Measurements from ENCODE around the gene BTRC. TPM values are rescaled to one million over a fixed set of nuclear protein-coding genes. Genes with fewer than 3 reads are reported as not detected.
"Not testable (repeated sequence)": the region's sequence is repeated elsewhere in the genome, so short reads cannot be mapped to it uniquely, and the experiment has no call there.

BTRC gene
- total RNA-seq, 6 experiments from 2014 or later: 22.3 to 27.9 (median 24.5) TPM

DNA sequence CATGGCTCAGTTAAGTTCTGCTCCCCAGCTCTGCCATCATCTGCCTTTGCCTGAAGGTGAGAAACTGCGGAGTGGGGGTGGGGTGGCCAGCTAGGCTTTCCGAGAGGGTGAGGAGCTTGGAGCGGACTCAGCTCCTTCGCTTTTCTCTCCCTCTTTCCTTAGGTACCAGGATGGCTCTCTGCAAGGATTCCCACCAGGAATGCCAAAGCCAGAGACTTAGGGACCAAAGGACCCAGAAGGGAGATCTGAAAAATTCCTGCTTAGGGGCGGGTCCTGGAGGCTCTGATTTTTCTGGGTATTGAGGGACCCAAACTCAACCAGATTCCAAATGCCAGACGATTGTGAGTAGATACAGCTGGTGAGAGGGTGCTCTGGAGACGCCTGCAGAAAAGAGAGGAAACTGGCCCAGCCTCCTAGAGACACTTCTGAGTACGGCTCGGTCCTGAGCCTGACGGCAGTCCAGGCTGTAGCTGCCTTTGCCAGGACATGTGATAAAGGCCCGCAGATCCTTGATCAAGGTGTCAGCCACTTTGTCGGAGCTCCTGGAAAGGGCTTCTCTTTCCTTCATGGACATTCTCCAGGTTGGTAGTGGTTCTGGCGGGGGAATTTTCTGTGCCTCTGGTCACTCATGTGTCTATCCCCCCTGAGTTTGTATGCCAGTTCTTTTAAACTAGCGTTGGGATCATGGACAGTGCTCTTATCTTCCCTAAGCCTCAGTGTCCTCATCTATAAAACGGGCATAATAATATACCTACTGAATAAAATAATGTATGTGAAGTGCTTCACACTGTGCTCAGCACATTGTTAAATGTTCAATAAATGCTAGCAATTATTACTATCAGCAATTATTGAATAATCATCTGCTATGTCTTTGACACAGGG, 42.5 kb upstream of the BTRC start:
- no peak for DNase-seq
- Mint-ChIP-seq H3K36me3 (ENCODE audit: low read depth) (no peaks in the 10 kb centered on the region), H3K4me3 (no peak overlapping the region; the same call in 1 of the 2 replicates), H3K27ac (no peak overlapping the region), H3K27me3 (ENCODE audit: insufficient read depth) (peaks cover 55% of the 10 kb centered on the region), H3K4me1 (ENCODE audit: low read depth) (no peaks in the 10 kb centered on the region; the same call in 1 of the 2 replicates), H3K9me3 (no peaks in the 10 kb centered on the region)
- TF ChIP-seq, protein P1, sequence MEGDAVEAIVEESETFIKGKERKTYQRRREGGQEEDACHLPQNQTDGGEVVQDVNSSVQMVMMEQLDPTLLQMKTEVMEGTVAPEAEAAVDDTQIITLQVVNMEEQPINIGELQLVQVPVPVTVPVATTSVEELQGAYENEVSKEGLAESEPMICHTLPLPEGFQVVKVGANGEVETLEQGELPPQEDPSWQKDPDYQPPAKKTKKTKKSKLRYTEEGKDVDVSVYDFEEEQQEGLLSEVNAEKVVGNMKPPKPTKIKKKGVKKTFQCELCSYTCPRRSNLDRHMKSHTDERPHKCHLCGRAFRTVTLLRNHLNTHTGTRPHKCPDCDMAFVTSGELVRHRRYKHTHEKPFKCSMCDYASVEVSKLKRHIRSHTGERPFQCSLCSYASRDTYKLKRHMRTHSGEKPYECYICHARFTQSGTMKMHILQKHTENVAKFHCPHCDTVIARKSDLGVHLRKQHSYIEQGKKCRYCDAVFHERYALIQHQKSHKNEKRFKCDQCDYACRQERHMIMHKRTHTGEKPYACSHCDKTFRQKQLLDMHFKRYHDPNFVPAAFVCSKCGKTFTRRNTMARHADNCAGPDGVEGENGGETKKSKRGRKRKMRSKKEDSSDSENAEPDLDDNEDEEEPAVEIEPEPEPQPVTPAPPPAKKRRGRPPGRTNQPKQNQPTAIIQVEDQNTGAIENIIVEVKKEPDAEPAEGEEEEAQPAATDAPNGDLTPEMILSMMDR (IDR thresholded peaks at IDR 0.05): no peak

DNA sequence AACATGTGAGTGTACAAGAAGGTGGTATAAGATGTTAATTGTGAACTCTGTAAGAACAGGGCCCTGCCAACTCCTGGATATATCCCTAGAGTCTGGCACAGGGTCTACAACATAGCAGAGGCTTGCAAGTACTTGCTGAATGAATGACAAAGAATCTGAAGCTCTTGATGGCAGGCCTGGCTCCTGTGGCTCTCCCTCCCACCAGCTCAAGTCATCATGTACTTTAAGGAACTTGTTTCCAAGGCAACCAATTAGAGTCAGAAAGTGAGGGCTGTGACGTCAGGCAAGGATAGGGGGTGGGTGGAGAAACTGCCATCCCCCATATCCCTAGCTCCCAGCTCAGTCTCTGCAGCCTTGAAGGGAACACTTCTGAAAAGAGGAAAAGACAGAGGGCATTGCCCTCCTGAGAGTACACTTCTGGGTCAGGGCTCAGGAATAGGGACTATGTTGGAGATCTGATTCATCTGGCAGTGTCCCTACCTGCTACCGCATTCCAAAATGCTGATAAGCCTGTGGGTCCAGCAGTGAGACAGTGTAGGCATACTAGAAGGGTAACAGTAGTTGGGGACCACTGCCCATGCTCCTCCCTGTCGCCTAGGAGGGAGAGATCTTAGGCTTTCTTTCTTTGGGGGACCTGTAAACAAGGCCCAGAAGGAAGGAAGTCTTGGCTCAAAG, 34.6 kb upstream of the BTRC start:
- Mint-ChIP-seq H3K4me1 (ENCODE audit: low read depth) (peaks cover 6% of the 10 kb centered on the region; the same call in 1 of the 2 replicates), H3K4me3 (no peak overlapping the region), H3K36me3 (ENCODE audit: low read depth) (no peaks in the 10 kb centered on the region), H3K9me3 (no peaks in the 10 kb centered on the region), H3K27me3 (ENCODE audit: insufficient read depth) (peaks cover 64% of the 10 kb centered on the region), H3K27ac (no peak overlapping the region)
- peak; percentile 10 for DNase-seq
- TF ChIP-seq, protein P1 (IDR thresholded peaks at IDR 0.05): no peak

DNA sequence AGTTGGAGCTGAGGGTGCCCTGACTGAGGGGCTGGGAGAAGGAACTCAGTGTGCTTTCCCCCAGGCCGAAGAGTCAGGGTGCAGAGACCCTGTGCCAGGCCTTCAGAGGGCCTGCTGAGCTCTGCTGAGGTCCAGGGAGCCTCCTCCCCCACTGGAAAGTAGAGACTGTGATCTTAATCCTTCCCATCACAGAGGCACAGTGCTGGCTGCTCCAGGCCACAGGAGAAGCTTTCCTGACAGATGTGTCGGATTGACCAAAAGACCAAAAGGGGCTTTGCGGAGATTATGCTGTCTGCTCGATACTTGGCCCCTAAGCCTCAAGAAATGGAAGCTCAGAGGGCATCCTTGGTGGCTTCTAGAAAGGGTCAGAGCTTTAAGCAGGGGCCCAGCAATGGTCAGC, 32.9 kb upstream of the BTRC start:
- Mint-ChIP-seq H3K36me3 (ENCODE audit: low read depth) (no peaks in the 10 kb centered on the region), H3K4me3 (no peak overlapping the region), H3K4me1 (ENCODE audit: low read depth) (peaks cover 6% of the 10 kb centered on the region; the same call in 1 of the 2 replicates), H3K27ac (no peak overlapping the region), H3K9me3 (no peaks in the 10 kb centered on the region), H3K27me3 (ENCODE audit: insufficient read depth) (peaks cover 57% of the 10 kb centered on the region)
- TF ChIP-seq, protein P1 (IDR thresholded peaks at IDR 0.05): no peak
- DNase-seq: no peak

DNA sequence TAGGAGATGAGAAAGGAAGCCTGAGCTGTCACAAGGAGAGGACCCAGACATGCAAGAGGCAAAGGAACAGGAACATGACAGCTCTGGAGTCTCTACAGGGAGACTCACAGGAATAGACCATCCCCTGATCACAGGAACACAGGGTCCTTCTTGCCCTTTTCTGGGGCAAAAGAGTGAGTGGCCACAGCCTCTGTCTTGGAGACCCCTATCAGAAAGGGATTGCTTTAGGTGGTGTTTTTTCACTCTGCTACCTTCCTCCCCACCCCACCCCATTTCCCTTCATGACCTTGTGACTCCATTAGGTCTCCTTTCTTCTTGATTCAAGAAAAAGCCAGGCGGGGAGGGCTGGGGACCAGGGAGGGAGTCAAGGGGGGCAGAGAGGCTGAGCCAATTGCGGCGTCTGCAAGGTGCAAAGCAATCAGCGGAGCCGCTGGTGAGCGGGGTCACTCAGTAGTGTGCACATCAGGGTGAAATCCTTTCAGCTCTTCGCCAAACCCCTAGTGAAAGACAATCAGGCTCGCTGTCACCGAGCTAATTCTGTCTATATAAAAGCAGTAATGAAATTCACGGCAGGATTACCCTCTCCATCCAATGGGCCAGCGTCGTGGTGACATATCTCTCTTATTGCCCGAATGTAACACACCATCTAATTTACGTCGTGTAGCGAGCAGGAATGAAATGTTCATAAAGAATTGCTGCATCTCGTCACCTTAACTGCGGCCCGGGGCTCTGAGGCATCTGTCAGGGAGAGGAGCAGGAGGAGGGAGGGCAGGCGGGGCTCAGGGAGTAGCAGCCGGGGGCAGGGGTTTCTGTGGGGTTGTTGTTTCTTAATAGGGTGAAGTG, 31.5 kb upstream of the BTRC start:
- TF ChIP-seq, protein P1 (IDR thresholded peaks at IDR 0.05): no peak
- no peak for DNase-seq

DNA sequence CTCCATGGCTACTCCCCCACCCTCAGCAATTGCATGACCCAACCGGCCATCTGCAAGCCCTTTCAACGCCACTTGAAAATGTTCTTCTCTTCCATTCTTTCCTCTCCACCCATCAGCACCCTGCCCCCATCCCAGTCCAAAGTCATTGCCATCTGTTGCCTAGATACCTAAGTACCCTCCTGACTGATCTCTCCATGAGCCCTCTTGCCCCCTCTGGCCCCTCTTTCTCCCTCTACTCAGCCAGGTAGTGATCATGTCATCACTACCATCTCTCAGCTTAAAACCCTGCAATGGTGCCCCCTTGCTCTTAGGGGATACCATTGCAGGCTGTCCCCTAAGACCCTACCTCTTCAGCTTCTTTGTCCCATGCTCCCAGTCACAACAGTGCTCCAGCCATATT, 30.5 kb upstream of the BTRC start:
- Mint-ChIP-seq H3K27ac (no peak overlapping the region), H3K4me1 (ENCODE audit: low read depth) (peaks cover 6% of the 10 kb centered on the region; the same call in 1 of the 2 replicates), H3K9me3 (peaks cover 6% of the 10 kb centered on the region), H3K4me3 (no peak overlapping the region), H3K27me3 (ENCODE audit: insufficient read depth) (peaks cover 52% of the 10 kb centered on the region), H3K36me3 (ENCODE audit: low read depth) (no peaks in the 10 kb centered on the region)
- TF ChIP-seq, protein P1 (IDR thresholded peaks at IDR 0.05): no peak
- no peak for DNase-seq

More for the DNA sequence above, 31.5 kb upstream of the BTRC start:
- Mint-ChIP-seq H3K4me1 (ENCODE audit: low read depth) (peaks cover 6% of the 10 kb centered on the region; the same call in 1 of the 2 replicates), H3K27ac (no peak overlapping the region), H3K36me3 (ENCODE audit: low read depth) (no peaks in the 10 kb centered on the region), H3K9me3 (peaks cover 6% of the 10 kb centered on the region), H3K27me3 (ENCODE audit: insufficient read depth) (peaks cover 54% of the 10 kb centered on the region), H3K4me3 (no peak overlapping the region)

DNA sequence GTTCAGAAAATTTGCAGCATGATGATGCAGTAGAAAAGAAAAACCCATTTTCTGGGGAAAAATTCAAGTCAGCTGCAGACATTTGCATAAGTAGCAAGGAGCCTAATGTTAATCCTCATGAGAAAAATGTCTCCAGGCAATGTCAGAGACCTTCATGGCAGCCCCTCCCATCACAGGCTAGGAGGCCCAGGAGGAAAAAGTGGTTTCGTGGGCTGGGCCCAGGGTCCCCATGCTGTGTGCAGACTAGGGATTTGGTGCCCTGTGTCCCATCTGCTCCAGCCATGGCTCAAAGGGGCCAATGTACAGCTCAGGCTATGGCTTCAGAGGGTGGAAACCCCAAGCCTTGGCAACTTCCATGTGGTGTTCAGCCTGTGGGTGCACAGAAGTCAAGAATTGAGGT, 26.5 kb upstream of the BTRC start:
- H3K36me3 Mint-ChIP-seq (ENCODE audit: low read depth); H3K4me1 Mint-ChIP-seq (ENCODE audit: low read depth); H3K9me3 Mint-ChIP-seq; H3K4me3 Mint-ChIP-seq; DNase-seq; H3K27ac Mint-ChIP-seq: not testable (repeated sequence)
- peaks cover 42% of the 10 kb centered on the region for H3K27me3 Mint-ChIP-seq (ENCODE audit: insufficient read depth)
